Neuron (in vitro differentiated cells): Measurements from ENCODE around the gene PPIG.

Experiments used
- H2AFZ ChIP-seq: one replicate; pipeline ENCODE4 v1.6.1; 2013; ENCODE audit warnings: low read depth, mild to moderate bottlenecking, inconsistent platforms, low read length, moderate library complexity
- H3K27me3 ChIP-seq: one replicate; pipeline ENCODE4 v1.6.1; 2013; ENCODE audit warnings: low read length; ENCODE audit not compliant: insufficient read depth
- H3K36me3 ChIP-seq: one replicate; pipeline ENCODE4 v1.6.1; 2013; ENCODE audit warnings: low read length; ENCODE audit not compliant: insufficient read depth
- H3K4me1 ChIP-seq: one replicate; pipeline ENCODE4 v1.6.1; 2013; ENCODE audit warnings: low read length; ENCODE audit not compliant: insufficient read depth
- H3K4me3 ChIP-seq: 2 replicates; pipeline ENCODE4 v1.5.1; 2013; ENCODE audit warnings: mild to moderate bottlenecking, low read length, moderate library complexity
- H3K9me3 ChIP-seq: one replicate; pipeline ENCODE4 v1.6.1; 2013; ENCODE audit warnings: low read length

The PPIG gene

DNA sequence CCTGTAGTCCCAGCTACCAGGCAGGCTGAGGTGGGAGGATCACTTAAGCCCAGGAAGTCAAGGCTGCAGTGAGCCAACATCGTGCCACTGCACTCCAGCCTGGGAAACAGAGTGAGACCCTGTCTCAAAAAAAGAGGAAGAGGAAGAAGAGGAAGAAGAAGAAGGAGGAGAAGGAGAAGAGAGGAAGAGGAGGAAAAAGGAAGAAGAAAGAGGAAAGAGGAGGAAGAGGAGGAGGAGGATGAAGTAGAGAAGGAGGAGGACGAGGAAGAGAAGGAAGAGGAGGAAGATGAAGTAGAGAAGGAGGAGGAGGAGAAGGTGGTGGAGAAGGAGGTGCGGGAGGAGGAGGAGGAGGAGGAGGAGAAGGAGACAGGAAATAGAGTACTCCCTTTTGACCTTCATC lies 72.0 kb downstream of the PPIG start:
- no peak overlapping the region for H3K4me3 ChIP-seq
- no peaks in the 10 kb centered on the region for H3K27me3 ChIP-seq
- H2AFZ ChIP-seq: no peak overlapping the region

DNA sequence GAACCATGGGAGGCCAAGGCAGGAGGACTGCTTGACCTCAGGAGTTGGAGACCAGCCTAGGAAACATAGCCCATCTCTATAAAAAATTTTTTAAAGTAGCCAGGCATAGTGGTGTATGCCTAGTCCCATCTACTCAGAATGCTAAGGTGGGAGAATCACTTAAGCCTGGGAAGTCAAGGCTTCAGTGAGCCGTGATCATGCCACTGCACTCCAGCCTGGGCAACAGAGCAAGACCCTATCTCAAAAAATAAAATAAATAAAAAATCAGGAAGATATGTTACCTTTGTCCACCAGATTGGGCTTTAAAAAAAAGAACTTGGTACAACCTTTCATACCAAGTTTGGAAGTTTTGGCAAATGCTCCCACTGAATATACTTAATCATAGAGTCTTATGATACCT lies 74.7 kb downstream of the PPIG start:
- H3K4me1 ChIP-seq: no peaks in the 10 kb centered on the region
- no peak overlapping the region for H3K4me3 ChIP-seq
- no peaks in the 10 kb centered on the region for H3K27me3 ChIP-seq
- H2AFZ ChIP-seq: no peak overlapping the region
- no peaks in the 10 kb centered on the region for H3K36me3 ChIP-seq
- no peaks in the 10 kb centered on the region for H3K9me3 ChIP-seq

More for the DNA sequence above, 72.0 kb downstream of the PPIG start:
- Histone ChIP-seq H3K4me1 (no peaks in the 10 kb centered on the region), H3K9me3 (no peaks in the 10 kb centered on the region), H3K36me3 (no peaks in the 10 kb centered on the region)

DNA sequence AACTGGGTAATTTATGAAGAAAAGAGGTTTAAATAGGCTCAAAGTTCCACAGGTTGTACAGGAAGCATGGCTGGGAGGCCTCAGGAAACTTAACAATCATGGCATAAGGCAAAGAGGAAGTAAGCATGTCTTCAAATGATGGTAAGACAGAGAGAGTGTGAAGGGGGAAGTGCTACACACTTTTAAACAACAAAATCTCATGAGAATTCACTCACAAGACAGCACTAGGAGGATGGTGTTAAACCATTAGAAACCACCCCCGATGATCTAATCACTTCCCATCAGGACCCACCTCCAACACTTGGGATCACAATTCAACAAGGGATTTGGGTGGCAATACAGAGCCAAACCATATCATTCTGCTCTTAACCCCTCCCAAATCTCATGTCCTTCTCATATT lies 75.2 kb downstream of the PPIG start:
- H2AFZ ChIP-seq: no peak overlapping the region
- no peaks in the 10 kb centered on the region for H3K4me1 ChIP-seq
- no peaks in the 10 kb centered on the region for H3K9me3 ChIP-seq
- H3K4me3 ChIP-seq: no peak overlapping the region
- no peaks in the 10 kb centered on the region for H3K36me3 ChIP-seq
- no peaks in the 10 kb centered on the region for H3K27me3 ChIP-seq

DNA sequence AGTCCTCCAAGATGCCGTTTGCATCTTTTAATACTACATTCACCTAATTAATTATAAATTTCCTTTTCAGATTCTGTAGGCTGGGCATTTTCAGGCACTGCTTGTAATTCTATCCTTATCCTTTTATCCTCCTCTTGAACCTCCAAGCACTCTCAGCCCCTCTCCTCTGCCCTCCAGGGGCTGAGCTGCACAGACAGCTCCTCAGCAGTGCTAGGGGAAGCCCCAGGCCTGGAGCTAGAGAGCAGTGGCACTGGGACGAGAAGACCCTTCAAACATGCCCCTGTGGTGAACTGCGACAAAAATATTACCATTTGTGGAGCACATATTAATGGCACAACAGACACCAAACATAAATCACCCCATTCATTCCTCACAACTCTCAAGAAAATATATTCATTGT lies 77.1 kb downstream of the PPIG start:
- Histone ChIP-seq H2AFZ (no peak overlapping the region), H3K27me3 (no peaks in the 10 kb centered on the region), H3K4me3 (no peak overlapping the region), H3K9me3 (no peaks in the 10 kb centered on the region), H3K4me1 (no peaks in the 10 kb centered on the region), H3K36me3 (no peaks in the 10 kb centered on the region)

DNA sequence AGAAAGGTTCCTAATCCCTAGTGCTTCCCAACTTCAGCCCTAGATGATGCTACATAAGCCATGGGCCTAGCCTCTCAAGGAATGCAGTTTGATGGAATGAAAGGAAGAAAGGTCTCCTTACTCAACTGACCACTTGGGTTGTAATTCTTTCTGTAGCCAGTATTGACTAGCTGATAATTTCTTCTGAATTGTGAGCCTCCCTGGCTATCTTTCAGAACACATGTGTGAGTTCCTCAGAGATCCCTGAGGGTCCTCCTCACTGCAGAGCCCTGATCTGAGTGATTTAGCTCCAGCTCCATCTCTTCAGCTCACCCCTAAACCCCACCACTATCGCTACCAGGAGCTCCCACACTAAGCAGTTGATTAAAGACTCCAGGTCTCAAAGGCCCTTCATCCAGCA lies 78.6 kb downstream of the PPIG start:
- Histone ChIP-seq H3K36me3 (no peaks in the 10 kb centered on the region), H3K27me3 (no peaks in the 10 kb centered on the region), H3K9me3 (no peaks in the 10 kb centered on the region)

DNA sequence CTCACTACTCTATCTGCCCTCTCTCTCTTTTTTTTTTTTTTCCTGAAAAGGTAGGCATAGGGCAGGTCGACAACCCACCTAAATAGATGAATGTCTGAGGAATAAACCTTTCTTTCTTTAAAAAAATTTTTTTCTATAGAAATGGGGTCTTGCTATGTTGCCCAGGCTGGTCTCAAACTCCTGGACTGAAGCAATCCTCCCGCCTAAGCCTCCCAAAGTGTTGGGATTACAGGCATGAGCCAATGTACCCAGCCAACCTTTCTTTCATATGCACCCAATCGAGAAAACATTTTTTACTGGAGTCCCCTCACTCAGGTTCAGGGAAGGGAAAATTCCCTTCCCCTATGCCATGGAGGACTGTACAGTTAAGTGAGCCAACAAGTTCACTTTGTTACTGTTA lies 79.1 kb downstream of the PPIG start:
- H3K27me3 ChIP-seq: no peaks in the 10 kb centered on the region

More for the DNA sequence above, 78.6 kb downstream of the PPIG start:
- Histone ChIP-seq H3K4me1 (no peaks in the 10 kb centered on the region), H3K4me3 (no peak overlapping the region), H2AFZ (no peak overlapping the region)

DNA sequence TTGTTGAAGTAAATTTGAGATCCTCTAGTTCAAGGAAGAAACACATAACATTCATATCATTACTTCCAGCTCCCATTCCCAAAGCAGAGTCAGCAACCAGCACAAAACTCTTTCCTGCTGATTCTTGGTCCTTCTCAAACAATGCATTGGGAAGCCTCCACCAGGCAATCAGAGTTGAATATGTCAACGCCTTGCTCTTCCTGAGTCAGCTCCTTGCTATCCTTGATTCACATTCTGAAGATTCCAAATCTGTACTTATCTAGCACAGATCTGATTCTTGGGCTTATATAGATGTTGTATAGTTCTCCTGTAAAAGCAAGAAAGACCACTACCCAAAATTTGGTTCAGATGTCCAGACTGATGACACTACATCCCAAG lies 80.4 kb downstream of the PPIG start:
- Histone ChIP-seq H3K36me3 (no peaks in the 10 kb centered on the region), H3K9me3 (peaks cover 2% of the 10 kb centered on the region), H3K4me3 (no peak overlapping the region), H2AFZ (no peak overlapping the region), H3K27me3 (no peaks in the 10 kb centered on the region), H3K4me1 (no peaks in the 10 kb centered on the region)

More for the DNA sequence above, 79.1 kb downstream of the PPIG start:
- H3K36me3 ChIP-seq: no peaks in the 10 kb centered on the region
- no peak overlapping the region for H2AFZ ChIP-seq
- no peak overlapping the region for H3K4me3 ChIP-seq
- no peaks in the 10 kb centered on the region for H3K4me1 ChIP-seq
- H3K9me3 ChIP-seq: no peaks in the 10 kb centered on the region

DNA sequence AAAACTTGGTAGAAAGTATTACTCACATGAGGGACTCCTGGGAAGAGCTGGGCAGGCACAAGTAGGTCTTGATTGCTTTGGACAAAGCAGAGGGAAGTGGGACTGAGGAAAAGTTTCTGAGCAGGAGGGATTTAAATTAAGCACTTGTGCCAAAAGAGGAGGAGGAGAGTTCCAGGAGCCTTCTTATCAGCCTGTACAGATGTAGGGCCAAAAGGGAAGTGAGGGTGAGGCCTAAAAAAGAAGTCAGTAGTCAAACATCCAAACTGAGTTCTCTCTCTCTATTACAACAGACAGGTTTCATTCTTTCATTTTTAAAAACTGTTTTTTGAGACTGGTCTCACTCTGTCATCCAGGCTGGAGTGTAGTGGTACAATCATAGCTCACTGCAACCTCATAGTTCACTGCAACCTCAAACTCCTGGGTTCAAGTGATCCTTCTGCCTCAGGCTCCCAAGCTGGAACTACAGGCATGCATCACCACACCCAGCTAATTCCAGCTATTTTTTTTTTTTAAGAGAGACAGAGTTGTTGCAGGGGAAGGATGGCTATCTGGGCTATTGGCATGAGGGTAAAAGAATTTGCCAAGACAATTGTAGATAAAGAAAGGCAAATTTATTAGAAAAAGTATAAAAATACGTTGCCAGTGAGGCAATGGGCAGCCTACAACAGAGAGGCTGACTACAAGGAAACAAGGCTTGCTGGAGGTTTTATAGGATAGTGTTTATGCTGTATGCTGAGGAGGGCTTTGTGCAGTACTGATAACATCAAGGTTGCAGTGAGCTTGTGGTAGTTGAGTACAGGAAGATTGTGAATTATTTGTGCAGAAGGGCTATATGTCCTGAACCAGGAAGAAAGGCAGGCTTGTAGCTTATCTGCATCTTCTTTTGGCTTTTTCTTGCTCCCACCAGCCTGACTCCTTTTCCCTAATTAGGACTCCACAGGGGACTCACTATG lies 81.1 kb downstream of the PPIG start:
- Histone ChIP-seq H2AFZ (no peak overlapping the region), H3K36me3 (no peaks in the 10 kb centered on the region), H3K27me3 (no peaks in the 10 kb centered on the region), H3K4me3 (no peak overlapping the region), H3K4me1 (no peaks in the 10 kb centered on the region), H3K9me3 (peaks cover 2% of the 10 kb centered on the region)

DNA sequence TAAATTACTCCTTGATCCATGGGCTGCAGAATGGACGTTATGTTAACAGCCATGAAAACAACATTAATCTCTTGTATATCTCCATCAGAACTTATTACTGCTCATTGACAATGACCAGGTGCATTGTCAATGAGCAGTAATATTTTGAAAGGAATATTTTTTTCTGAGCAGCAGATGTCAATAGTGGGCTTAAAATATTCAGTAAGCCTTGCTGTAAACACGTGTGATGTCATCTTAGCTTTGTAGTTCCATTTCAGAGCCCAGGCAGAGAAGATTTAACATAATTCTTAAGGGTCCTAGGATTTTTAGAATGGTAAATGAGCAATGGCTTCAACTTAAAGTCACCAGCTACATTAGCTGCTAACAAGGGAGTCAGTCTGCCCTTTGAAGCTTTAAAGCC lies 83.4 kb downstream of the PPIG start:
- Histone ChIP-seq H3K27me3 (no peaks in the 10 kb centered on the region), H3K4me1 (no peaks in the 10 kb centered on the region), H2AFZ (no peak overlapping the region), H3K36me3 (no peaks in the 10 kb centered on the region), H3K9me3 (peaks cover 2% of the 10 kb centered on the region), H3K4me3 (no peak overlapping the region)

DNA sequence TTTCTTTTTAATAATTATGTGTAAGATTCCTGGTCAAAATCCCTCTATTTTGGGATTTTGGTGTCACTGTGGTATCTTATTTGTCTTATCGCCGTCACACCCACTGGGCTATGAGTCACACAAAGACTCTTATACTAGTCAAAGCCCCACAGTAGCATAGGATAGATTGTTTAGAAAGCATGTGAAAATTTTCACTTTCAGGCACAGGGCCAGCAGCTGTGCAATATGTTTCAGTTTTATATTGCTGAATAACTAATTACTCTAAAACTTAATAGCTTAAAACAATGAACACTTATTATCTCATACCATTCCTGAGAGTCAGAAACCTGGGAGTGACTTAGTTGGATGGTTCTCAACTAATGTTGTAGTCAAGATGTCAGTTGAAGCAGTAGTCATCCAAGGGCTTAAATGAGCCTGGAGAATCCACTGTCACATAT lies 86.1 kb downstream of the PPIG start:
- Histone ChIP-seq H3K4me1 (no peaks in the 10 kb centered on the region), H2AFZ (no peak overlapping the region), H3K4me3 (no peak overlapping the region), H3K9me3 (peaks cover 2% of the 10 kb centered on the region), H3K27me3 (no peaks in the 10 kb centered on the region), H3K36me3 (no peaks in the 10 kb centered on the region)

DNA sequence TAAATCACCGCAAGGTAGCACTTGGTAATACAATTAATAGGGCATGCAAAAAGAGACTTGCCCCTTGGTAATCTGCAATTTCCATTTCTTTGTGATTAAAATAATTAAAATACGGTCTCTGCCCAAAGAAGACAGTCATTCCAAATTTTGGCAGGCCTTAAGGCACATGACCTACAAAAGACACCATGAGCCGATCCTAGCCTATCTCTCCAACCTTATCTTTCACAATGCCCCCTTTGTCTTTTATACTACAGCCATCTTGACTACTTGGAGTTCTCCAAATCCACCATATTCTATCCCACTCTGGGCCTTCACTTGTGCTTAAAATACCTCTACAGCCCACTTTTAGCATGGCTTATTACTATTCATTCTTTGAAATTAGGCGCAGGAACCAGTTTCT lies 86.8 kb downstream of the PPIG start:
- Histone ChIP-seq H3K4me3 (no peak overlapping the region), H3K36me3 (no peaks in the 10 kb centered on the region), H3K9me3 (peaks cover 2% of the 10 kb centered on the region), H3K27me3 (no peaks in the 10 kb centered on the region), H2AFZ (no peak overlapping the region), H3K4me1 (no peaks in the 10 kb centered on the region)

DNA sequence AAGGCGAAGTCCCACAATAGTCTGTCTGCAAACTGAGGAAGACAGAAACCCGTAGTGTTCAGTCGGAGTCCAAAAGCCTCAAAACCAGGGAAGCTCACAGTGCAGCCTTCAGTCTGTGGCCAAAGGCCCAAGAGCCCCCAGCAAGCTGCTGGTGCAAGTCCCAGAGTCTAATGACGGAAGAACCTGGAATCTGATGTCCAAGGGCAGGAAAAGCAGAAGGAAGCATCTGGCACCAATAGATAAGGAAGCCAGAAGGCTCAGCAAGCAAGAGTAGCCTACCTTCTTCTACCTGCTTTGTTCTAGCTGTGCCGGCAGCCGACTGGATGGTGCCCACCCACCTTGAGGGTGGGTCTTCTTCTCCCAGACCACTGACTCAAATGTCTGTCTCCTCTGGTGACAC lies 88.3 kb downstream of the PPIG start:
- no peaks in the 10 kb centered on the region for H3K4me1 ChIP-seq
- no peaks in the 10 kb centered on the region for H3K36me3 ChIP-seq
- H3K4me3 ChIP-seq: no peak overlapping the region
- H3K27me3 ChIP-seq: no peaks in the 10 kb centered on the region
- H2AFZ ChIP-seq: no peak overlapping the region
- H3K9me3 ChIP-seq: peaks cover 2% of the 10 kb centered on the region

DNA sequence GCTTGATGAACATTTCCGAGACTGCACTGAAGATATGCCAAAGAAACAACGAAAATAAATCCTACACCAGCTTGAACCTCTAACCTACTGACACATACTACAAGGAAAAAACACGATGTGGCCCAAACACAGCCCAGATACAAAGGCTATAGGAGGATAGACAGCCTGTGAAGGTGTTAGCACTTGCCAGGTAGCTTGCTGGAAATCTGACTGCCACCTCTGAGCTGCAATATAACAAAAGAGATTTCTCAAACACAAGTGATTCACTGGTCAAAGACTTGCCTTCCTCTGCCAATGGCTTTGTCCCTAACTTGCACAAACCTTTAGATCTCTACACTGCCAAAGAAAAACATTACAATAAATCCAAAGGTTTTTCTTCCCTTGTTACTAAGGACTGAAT lies 89.0 kb downstream of the PPIG start:
- Histone ChIP-seq H3K27me3 (no peaks in the 10 kb centered on the region), H2AFZ (no peak overlapping the region), H3K36me3 (no peaks in the 10 kb centered on the region), H3K4me3 (no peak overlapping the region), H3K9me3 (peaks cover 2% of the 10 kb centered on the region), H3K4me1 (no peaks in the 10 kb centered on the region)

DNA sequence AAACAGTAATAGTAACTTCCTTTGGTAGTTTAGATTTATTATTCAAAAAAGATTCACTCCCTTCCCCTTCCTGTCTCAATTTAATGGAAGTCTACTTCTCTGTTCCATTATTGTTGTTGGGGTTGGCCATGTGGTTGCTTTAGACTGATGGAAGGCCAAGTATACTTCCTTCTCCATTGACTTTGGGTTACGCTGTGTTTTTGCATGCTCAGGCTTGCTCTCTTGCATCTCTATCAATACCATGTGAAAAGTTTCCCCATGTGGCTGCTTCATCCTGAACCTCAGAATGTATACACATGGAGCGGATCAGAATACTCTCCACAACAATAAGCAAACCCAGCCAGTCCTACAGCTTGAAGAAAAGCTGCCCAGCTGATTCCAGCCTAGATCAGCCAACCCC lies 89.8 kb downstream of the PPIG start:
- H3K9me3 ChIP-seq: peaks cover 2% of the 10 kb centered on the region
- no peak overlapping the region for H3K4me3 ChIP-seq
- no peaks in the 10 kb centered on the region for H3K27me3 ChIP-seq

More for the DNA sequence above, 89.8 kb downstream of the PPIG start:
- Histone ChIP-seq H3K36me3 (no peaks in the 10 kb centered on the region), H3K4me1 (no peaks in the 10 kb centered on the region), H2AFZ (no peak overlapping the region)
